Measurements from ENCODE around the gene MST1. TPM values are rescaled to one million over a fixed set of nuclear protein-coding genes. Genes with fewer than 3 reads are reported as not detected.

MST1 gene
- 0.33 TPM in 1 of 2 replicates, not detected in the other for total RNA-seq (2014; rRNA removed; shearing (Covaris generic); ENCODE audit: low replicate concordance)

DNA sequence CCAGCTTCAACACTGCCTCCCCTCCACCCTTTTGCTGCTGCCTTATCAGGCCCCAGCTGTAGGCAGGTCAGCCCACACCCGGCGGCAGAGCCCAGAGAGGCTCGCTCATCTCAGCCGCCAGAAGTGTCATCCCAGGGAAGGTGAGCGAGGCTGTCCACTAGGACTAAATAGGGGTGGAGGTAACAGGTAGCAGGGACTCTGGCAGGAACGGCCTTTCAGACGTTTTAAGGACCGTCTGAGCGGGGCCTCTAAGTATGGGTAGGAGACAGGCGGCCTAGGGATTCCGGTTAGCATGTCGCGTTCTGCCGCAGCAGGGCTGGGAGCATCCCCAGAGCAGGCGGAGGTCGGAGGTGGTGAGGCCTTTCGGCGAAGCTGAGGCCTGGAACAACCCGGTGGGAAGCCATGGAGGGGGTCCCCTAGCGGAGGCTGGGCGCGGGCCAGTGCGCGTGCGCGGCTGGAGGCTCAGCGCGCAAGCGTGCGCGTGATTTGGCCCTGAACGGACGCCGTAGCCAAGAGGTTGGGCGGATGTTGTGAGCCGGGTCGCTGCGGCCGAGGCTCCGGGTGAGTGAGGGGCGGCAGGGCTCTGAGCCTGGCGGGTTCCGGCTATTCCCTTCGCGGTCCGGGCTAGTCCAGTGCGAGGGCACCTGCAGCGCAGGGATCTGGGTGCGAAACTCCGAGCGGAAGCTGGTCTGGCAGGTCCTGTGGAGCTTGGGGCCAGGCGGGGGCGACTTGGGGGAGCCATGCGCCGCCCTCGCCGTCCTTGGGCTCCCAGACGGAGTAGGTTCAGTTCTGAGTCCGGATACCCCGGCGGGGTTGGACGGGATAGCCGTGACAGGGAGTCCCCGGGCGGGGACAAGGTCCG, at the start of gene MST1, which contains the start of gene RNF123:
Gene MST1 (minus strand): TSS at position 429 of the 862 bp plus-strand sequence. CDS start 783 bp downstream, outside the sequence.
Gene RNF123 (plus strand): TSS at position 512 of the 862 bp plus-strand sequence. CDS start 1,609 bp downstream, outside the sequence.
- H3K36me3 ChIP-seq = no peaks in the 10 kb centered on the region
- peak within 1 kb of the TSS; percentile 86 for H3K4me3 ChIP-seq
- DNase-seq = peak; percentile 85
- no peaks in the 10 kb centered on the region for H3K9me3 ChIP-seq
- H3K27me3 ChIP-seq = no peaks in the 10 kb centered on the region

GRCh38 chr3:49738067-49738713, 48.9 kb upstream of the MST1 start:
- Histone ChIP-seq H3K9me3 (no peaks in the 10 kb centered on the region), H3K4me3 (no peak overlapping the region), H3K27me3 (no peaks in the 10 kb centered on the region), H3K36me3 (no peaks in the 10 kb centered on the region; the same call in none of the 2 replicates)
- no peak for DNase-seq

GRCh38 chr3:49734752-49735151, 45.5 kb upstream of the MST1 start:
- Histone ChIP-seq H3K4me3 (no peak overlapping the region), H3K27me3 (no peaks in the 10 kb centered on the region), H3K36me3 (no peaks in the 10 kb centered on the region; the same call in none of the 2 replicates), H3K9me3 (no peaks in the 10 kb centered on the region)
- DNase-seq = no peak

GRCh38 chr3:49733551-49733950, 44.3 kb upstream of the MST1 start:
- no peak for DNase-seq
- Histone ChIP-seq H3K4me3 (no peak overlapping the region), H3K9me3 (no peaks in the 10 kb centered on the region), H3K36me3 (no peaks in the 10 kb centered on the region; the same call in none of the 2 replicates), H3K27me3 (no peaks in the 10 kb centered on the region)

GRCh38 chr3:49732597-49732996, 43.3 kb upstream of the MST1 start:
- Histone ChIP-seq H3K36me3 (no peaks in the 10 kb centered on the region; the same call in none of the 2 replicates), H3K9me3 (no peaks in the 10 kb centered on the region), H3K4me3 (no peak overlapping the region), H3K27me3 (no peaks in the 10 kb centered on the region)
- DNase-seq = no peak

GRCh38 chr3:49729966-49730609, 40.8 kb upstream of the MST1 start:
- H3K4me3 ChIP-seq = no peak overlapping the region
- H3K36me3 ChIP-seq = no peaks in the 10 kb centered on the region; the same call in 1 of the 2 replicates
- no peaks in the 10 kb centered on the region for H3K27me3 ChIP-seq
- no peaks in the 10 kb centered on the region for H3K9me3 ChIP-seq
- no peak for DNase-seq

- H3K27me3 ChIP-seq = no peaks in the 10 kb centered on the region
- no peak for DNase-seq
- H3K9me3 ChIP-seq = no peaks in the 10 kb centered on the region
- no peak overlapping the region for H3K4me3 ChIP-seq
- no peaks in the 10 kb centered on the region for H3K36me3 ChIP-seq
These were observed 38.7 kb upstream of the MST1 start for GRCh38 chr3:49727924-49728361.

DNA sequence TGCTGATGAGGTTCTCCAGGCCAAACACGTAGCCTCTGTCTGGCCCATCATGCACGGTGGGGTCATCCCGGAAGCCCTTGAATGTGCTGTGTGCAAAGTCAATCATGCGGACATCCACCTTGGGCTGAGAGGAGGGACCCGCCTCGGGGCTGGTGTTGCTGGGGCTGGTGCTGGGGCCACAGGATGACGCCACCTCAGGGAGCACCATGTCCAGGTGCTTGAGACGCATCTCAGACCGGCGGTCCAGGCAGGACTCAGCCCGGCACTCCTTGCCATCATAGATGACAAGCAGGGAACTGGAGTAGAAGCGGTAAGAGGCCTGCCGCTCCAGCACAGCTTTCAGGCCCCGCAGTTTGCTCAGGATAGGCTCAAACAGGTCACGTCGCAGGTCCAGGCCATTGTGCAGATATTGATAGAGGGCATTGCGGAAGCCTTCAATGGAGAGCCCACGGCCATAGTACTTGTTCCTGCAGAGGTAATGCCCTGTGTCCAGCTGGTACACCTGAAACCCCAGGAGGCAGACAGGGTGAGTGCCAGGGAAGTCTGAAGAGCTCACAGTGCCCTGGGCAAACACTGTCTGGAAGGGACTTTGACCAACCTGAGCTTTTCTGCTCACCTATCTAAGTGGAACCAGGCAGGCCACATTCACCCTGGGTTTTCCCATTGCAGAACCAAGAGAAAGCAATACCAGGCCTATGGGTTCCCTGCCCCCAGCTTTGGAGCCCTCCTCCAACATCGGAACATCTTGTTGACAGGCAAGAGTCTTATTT, 38.1 kb upstream of the MST1 start:
- H3K9me3 ChIP-seq = no peaks in the 10 kb centered on the region
- no peaks in the 10 kb centered on the region for H3K36me3 ChIP-seq
- H3K4me3 ChIP-seq = no peak overlapping the region
- H3K27me3 ChIP-seq = no peaks in the 10 kb centered on the region
- no peak for DNase-seq

- no peak for DNase-seq
- H3K4me3 ChIP-seq = no peak overlapping the region
- H3K36me3 ChIP-seq = peaks cover 3% of the 10 kb centered on the region; the same call in 1 of the 2 replicates
- no peaks in the 10 kb centered on the region for H3K9me3 ChIP-seq
- no peaks in the 10 kb centered on the region for H3K27me3 ChIP-seq
These were observed 36.8 kb upstream of the MST1 start for GRCh38 chr3:49725906-49726681.

GRCh38 chr3:49724586-49724985, 35.3 kb upstream of the MST1 start:
- Histone ChIP-seq H3K9me3 (no peaks in the 10 kb centered on the region), H3K4me3 (peak overlapping the region; percentile 94), H3K36me3 (peaks cover 3% of the 10 kb centered on the region; the same call in 1 of the 2 replicates), H3K27me3 (no peaks in the 10 kb centered on the region)
- DNase-seq = no peak

DNA sequence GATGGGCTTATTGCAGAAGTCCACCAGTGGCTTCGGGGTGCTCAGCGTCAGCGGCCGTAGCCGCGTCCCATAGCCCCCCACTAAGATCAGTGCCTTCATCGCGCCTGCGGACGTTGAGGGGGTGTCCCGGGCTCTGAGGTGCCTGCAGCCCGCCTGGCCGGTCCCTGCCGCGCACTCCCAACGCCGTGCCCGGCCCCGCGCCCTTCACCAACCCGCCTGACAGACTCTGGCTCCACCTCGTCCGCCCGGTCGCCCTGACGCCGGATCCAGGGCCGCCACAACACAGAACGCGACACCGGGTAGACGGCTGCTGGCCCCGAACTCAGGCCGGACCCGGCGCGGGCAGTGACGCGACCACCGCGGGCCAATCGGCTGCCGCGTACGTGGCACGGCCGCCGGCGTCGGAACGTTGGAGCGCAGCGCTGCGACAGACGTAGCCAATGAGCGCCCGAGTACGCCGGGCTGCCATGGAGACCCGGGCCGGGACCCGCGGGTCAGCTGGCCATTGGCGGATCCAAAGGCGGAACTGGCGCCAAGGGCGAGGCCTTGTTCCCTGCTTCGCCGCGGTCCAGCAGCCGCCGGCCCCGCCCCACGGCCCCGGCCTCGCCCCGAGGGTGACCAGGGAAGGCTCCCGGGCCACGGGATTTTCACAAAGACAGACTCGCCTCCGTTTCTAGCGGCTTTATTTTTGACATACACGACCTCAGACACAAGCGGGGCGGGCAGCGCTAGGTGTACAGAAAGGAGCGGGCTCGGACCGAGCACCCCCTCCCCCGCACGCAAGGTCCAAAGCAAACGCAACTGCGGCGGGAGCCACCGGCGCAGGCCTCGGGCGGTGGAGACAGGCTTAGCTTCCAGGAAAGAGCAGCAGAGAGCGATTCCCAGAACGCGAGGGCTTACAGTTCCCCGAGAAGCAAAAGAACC, 34.6 kb upstream of the MST1 start, which contains the start of gene GMPPB:
Gene GMPPB (minus strand): TSS at position 324 of the 924 bp plus-strand sequence. CDS start 225 bp downstream, at position 99.
- DNase-seq = peak; percentile 97
- peaks cover 3% of the 10 kb centered on the region; the same call in 1 of the 2 replicates for H3K36me3 ChIP-seq
- H3K9me3 ChIP-seq = no peaks in the 10 kb centered on the region
- no peaks in the 10 kb centered on the region for H3K27me3 ChIP-seq
- peak within 1 kb of the TSS; percentile 94 for H3K4me3 ChIP-seq

- H3K36me3 ChIP-seq = peaks cover 3% of the 10 kb centered on the region; the same call in 1 of the 2 replicates
- peak overlapping the region; percentile 94 for H3K4me3 ChIP-seq
- H3K27me3 ChIP-seq = no peaks in the 10 kb centered on the region
- peak; percentile 31 for DNase-seq
- no peaks in the 10 kb centered on the region for H3K9me3 ChIP-seq
These were observed 34.0 kb upstream of the MST1 start for GRCh38 chr3:49723296-49723627.

GRCh38 chr3:49722896-49723295, 33.6 kb upstream of the MST1 start:
- no peak for DNase-seq
- Histone ChIP-seq H3K9me3 (no peaks in the 10 kb centered on the region), H3K36me3 (peaks cover 3% of the 10 kb centered on the region; the same call in 1 of the 2 replicates), H3K27me3 (no peaks in the 10 kb centered on the region), H3K4me3 (peak overlapping the region; percentile 94)
